CD4-positive, alpha-beta T cell treated with Interleukin-4 for 4 hours (primary cell): ENCODE results near the gene CPEB4.
A peak's percentile ranks its signal among the peaks of the same experiment; 100 is the strongest.

Experiments used
- DNase-seq: peaks from one replicate; pipeline ENCODE4 v3.0.0-alpha.2; 2020

CPEB4 gene

DNA sequence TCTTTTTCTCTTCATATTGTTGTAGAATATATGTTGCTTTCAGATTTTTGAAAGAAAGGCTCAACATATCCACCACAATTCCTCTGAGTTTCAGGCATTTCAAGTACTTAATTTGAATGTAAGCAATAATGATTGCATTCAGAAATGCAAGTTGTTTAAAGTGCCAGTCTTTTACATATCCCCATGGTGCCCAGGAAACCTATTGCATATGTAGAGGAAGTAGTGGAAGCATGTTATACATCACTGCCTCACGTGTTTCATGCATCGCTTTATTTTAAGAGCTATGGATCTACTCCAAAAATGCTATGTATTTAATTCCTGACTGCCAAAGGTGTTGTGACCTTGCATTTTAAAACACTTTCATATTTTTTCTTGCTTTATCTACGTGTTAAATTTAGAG lies 28.1 kb downstream of the CPEB4 start:
- DNase-seq, result no peak

DNA sequence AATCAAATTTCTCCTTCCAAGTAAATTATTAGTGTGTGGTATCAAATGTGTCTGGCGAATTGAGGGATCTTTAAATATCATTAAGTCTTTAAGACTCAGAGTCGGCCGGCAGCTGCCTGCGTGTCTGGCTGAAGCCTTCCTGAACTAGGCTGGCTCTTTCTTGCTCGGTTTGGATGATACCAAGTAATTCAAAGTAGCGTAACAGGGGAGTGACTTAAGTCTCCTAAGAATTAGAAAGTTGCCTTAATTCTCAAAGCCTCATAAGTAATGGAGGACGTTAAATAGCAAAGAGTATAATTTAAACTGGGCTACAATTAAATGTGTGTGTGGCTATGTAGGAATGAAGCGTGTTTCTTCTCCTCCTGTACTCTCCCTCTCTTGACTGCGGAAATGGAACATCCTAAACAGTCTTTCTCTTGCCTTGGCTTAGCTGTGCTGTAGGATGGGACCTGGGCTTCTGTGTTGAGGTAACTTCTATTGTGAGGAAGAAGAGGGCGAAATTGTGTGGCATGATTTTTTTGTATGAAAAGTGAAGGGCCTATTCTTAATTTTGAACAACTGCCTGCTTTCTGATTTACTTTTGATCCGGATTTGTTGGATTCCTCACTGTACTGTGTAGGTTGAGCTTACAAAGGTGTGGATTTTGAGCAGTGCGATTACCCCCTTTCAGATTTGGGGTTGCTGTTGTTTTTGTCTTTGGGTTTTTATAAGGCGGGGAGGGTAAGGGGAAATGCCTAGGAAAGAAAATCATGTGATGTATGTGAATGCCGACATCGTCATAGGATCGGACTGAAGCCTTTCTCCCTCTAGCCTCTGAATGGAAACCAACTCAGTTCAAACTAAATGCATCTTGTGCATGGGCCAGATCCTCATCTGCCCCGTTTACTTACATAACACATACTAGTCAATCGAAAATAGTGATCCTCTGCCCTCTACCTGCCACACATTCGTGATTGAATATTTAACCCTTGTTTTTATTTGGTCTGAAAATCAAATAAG lies 29.9 kb downstream of the CPEB4 start:
- DNase-seq, result peak; percentile 82

DNA sequence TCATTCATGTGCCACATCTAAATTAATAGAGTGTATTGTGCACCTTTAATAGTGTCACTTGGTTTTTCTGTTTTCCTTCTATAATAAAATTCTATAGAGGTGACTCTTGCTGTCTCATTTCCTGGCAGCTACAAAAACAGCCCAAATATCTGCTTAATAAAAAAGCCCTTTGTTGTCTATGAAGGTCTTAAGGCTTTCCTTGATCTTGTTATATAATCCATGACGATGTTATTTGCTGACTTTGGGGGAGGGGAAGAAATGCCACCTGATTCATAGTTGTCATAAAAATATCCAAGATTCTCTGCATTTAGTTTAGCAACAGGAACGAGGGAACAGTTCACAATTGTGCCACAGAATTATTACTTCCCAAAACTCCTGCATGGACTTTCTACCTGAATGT lies 31.3 kb downstream of the CPEB4 start:
- no peak for DNase-seq

DNA sequence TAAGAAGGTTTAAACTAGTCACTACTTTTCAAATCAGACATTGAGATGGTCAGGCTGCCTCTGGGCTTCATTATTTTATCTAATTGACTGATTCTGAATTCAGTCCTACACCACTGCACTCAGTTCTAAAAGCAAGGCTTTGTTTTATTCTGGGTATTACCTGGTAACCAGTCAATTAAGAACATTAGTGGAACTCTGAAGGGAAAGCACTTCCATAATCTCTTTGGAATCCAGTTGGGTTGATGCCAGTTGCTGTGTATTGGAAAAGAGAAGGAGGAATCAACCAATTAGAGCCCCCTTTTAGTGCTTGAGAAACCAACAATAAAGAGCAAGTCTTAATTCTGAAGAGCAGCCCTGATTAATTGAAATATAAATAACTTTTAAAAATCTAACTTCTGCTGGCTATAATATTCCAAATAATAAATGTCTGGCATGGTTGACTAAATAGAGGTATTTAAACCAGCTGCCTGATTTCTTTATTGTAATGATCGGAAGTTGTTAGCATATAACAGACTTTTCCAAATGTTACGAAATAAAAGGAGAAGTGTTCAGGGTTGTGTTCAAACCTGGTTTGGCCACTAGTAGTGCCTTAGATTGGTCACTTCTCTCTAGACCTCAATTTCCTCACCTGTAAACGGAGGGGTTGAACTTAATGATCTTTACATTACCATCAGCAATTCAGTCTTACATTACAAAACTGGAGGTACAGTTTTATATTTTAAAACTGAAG lies 32.0 kb downstream of the CPEB4 start:
- no peak for DNase-seq

DNA sequence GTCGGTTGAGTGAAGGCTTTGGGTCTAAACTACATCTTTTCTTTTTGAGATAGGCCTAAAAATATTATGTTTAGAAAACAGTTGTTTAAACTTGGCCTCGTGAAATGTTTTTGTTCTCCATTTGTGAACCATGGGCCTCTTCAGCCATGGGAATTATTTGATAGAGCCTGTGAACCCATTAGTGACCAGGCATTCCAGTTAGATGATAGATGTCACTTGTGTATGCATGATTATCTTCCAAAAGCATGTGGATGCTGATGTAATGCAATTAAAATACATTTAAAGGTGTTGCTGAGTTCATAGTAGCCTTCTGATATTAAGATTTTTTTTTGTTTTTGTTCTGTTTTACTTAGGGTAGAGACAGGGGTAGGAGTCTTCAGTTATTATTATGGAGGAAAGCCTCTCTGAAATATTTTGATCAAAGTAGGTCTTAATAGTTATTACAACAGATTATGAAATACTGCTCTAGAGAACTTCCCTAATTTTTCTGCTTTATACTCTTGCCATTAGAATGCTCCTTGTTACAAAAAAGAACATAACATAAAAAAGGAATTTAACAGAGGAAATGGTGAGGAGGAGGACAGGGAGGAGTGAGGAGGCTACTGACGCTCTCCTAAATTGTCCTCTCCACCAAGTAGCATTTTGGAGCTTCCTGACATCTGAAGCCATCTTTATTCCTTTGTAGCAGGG lies 32.9 kb downstream of the CPEB4 start:
- no peak for DNase-seq

DNA sequence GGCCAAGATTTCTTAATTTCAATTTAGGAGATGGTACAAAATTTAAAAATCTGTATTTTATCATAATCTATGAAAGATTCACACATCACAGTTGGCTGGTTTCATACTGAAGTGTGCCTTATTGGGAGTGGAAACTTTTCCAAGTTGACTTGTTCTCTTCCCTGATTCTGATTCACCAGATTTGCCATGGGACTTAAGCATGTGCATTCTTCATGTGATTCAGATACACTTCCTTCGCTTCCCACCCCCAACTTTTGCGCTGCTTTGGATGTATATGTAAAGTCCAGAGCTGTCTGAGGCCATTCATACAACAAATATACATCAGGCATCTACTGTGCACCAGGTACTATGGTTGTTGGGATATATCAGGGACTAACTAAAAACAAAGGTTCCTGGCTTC lies 34.4 kb downstream of the CPEB4 start:
- DNase-seq, result no peak

DNA sequence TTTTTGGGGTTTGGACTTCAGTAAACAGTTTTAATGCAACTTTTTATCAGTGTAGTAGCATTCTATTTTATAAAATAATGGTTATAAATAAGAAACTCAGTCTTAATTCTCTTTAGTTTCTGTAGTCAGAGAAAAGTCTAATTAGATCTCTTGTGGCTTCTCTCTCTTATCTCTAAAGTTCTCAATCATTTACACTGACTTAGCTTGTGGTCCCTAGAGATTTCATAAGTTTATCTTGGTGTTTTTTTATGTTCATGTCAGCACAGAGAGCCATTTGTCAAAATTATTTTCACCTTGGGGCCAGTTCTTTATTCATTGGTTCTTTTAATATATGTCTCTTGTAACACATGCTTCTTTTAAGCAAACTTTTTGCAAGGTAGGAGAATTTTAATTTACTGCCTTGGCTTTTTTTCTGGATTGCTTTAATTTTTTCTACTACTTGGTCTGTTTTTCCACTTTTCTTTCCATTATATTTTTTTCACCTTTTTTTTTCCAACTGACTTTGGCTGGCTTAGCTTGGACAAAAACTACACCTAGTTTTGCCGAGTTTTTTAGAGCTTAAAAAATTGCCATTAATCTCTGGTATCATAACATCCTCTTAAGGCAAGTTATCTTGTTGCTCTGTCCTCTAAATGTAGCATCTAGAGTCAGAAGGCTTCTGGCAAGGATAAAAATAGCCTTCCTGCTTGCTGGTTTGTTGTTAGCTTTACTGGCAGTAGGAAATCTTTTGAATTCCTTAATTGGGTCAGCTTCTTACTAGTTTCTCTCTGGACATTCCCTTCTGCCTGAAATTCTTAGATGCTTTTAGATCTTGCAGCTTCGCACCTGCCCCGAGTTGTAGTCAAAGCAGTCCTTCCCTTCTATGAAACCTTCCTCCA lies 35.3 kb downstream of the CPEB4 start:
- DNase-seq, result no peak

DNA sequence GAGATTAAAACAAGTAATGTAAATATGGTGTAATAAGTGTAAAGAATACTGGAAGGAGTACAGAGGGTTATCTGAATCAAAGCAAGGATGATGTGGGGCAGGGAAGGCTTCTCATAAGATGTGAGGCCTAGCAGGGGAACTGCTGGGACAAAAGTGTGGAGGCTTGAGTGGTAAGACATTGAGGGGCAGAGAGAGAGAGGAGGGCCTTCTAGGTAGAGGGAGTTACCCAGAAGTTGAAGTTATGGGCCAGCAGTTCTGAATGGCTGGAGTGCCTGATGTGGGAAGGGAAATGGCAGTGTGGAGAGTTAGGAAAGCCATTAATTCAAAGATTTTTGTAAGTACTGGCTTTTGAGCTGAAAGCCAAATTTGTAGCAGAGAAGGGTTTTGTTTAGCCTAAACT lies 36.8 kb downstream of the CPEB4 start:
- no peak for DNase-seq

DNA sequence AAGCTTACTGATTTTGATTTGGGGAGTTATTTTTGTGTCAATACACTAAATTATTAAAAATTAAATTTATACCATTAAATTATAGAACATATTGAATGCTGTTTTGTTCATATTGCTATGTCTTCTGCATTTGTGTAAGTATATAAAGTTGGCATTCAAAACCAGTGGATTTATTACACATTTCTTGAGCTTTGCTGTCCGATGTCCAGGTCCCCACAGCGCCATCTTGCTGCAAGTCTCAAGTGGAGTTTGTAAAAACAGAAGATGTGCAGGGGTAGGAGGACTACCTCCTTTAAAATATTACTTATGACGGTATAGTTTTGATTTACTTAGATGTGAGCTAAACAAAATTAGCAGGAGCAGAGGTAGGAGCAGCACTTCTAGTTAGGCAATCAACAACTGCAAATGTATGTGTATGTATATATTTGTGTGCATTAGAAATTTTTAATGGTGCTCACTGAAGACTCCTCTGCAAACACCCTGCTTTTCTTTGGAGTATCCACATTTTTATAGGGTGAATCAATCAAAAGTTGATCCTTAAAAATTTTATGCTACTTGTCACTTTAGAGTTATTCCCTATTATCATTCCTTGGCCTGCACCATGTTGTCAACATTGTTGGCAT lies 37.4 kb downstream of the CPEB4 start:
- peak; percentile 40 for DNase-seq

DNA sequence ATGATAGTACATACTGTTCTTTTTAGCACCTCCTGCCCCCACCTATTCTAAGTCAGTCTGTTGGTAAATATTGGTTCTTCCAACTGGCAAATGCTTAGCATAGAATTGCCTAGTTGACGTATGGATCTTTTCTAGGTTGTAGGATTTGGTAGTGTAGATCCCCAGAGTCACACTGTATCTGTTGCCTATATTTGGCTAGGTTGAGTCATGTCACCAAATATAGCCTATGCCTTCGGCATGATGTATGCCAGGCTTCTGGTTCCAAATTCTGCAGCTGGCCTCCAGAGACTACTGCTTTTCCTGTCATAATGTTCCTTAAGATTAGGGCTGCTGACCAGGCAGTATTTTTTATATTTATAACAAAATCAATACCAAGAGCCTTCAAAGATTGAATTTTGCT lies 38.2 kb downstream of the CPEB4 start:
- no peak for DNase-seq

DNA sequence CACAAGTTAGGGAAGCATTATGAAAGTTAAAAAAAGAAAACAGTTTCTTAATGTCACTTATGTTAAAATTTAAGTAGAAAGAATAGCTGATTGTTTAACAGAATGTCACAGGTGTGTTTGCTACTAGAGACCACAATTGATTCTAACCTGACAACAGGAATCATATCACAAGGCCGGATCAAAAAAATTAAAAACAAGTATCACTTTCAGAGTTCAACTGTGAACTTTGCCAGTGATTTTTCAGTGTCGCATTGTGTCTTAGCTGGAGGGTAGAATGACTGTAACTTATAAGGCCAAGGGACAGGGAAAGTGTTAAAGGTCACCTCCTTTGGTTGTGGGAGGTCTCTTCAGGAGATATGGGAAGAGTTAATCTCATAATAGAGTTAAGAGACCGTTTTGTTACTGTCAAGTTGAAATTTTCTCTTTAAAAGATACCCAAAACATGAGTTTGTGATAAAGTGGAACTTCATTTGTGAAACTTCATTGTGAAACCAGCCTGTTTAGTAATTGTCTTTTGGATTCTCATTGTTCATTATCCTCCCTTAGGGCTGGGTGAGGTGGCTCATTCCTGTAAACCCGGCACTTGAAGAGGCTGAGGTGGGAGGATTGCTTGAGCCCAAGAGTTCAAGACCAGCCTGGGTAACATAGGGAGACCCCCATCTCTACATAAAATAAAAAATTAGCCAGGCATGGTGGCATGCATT lies 40.9 kb downstream of the CPEB4 start:
- DNase-seq, result no peak

DNA sequence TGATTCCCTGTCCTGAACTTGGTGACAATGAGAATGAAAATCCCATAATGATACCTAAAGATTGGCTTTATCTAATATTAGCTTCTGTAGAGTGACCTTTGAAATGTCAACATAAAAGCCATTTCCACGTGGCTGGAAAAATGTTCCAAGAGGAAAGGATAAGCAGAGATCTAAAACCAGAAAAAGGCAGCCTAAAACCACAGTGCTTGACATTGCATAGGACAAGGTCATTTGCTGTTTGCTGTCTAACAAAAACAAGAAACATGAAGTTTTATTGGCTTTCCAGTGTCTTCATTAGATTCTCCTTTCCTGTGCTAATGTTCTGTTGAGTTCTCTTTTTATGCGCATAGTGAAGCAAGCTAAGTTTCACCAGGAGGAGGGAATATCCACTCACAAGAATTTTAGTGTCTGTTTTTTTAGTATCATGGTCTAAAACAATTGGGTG lies 44.6 kb downstream of the CPEB4 start:
- DNase-seq, result no peak

DNA sequence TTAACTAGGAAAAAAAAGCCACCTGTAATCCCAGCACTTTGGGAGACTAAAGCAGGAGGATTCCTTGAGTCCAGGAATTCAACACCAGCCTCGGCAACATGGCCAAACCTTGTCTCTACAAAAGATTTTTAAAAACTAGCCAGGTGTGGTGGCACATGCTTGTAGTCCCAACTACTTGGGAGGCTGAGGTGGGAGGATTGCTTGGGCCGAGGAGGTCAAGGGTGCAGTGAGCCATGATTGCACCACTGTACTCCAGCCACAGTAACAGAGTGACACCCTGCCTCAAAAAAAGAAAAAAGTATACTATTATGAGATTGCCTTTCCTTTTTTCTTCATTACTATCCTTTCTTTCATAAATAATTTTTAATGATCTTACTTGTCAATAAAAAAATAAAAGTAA lies 45.8 kb downstream of the CPEB4 start:
- DNase-seq, result no peak

DNA sequence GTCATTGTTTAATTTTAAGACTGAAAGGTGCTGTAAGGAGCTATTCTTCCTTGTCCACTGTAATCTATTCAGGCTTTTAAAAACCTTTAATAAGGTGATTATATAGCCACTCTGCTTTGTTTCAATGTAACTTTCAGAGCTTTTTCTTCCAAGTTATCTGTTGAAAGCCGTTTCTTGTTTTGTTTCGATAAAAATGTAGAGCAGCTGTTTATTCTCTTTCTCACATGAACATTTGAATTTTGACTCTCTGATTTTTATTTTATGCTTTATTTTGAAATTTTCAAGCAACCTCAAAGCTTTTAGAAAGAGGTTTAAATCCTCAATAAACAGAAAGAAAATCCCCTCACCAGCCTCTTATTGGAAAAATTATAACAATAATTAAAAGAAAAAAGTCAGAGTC lies 47.2 kb downstream of the CPEB4 start:
- no peak for DNase-seq

DNA sequence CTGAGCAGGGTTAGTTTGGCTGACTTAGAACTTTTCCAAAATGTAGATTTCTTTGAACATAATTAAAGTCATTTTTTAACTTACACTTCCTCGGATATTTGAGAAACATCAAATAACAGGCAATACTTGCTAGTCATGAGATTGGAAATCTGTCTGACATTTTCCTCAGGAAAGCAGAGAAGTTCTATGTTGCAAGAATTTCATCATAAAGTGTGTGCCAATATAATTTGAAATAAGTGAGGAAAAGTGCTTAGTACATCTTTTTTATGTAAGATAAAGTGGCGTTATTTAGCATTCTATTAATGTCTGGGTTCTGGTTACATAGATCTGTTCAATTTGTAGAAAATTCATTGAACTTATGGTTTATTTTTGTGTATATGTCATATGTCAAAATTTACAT lies 52.1 kb downstream of the CPEB4 start:
- DNase-seq, result no peak

DNA sequence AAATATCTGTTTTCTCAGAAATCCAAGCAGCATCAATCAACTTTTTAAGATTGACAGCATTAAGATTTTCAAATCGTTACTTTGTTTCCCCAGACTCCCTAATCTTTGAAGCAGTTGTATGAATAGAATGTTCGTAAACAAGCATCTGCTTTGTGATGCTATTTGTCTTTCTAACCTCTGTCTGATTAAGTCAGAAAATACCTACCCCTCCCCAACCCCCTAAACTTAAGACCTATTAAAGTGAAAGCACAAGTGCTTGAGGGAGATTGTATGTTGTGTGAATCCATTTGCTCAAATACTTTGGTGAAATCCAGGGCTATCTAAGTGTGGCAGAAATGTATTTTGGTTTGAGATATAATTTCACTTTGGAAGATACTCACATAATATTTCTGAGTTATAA lies 53.0 kb downstream of the CPEB4 start:
- DNase-seq, result no peak

DNA sequence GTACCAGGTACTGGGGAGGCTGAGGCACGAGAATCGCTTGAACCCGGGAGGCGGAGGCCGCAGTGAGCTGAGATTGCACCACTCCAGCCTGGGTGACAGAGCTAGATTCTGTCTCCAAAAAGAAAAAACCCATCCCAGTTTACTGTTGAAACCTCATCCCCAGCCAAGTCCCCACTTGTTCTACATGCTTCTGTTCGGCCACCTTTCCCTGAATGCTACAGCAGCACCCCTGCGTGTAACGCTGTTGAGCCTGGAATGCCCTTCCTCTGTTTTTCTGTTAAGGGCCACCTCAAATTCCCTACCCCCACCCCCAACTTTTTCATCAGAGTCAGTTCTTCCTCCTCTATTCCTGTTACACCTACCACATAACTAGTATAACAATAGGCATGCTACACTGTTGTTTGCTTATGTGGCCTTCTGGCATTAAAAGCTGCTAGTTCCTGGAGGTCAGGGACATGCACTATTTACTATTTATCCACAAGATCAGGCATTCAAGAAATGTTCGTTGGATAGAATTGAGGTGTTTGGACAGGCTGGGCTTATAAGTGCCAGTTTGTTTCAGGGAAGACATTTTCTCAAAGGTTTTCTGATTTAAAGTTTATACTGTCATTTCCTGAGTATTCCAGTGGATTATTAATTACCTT lies 53.7 kb downstream of the CPEB4 start:
- DNase-seq, result no peak

DNA sequence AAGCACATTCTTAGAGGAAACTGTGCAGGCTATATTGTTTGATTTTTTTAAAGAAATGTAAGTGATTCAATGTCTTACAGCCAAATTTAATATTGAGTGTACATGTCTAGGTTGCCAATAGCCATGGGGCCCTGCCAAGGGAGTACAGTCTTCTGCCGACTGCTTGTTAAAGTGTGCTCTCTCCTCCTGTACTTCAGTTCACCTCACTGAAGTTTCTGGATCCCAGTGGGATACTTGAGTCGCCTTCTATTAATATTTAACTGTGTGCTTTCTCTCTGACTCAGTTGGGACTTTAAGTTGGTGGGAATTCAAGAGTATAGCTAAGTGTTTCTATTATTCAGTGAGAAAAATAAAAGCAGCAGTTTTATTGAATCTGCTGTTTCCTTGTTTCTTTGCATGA lies 56.4 kb downstream of the CPEB4 start:
- DNase-seq, result no peak

DNA sequence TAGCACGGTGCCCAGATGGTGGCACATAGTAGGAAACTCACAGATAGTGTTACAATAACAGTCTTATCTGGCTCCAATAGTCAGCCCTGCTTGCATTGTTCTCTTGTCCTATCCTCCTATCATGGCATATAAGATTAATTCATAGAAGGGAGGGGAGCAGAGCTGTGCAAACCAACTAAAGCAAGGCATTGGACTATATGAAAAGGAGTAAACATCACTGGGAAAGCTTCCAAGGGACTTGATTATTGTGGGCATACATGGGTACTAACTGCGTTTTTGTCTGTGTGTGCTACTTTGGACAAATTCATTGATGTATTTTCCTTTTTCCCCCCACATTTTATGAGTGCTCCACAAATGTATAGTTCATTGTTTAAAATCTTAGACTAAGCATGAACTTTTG lies 57.0 kb downstream of the CPEB4 start:
- DNase-seq, result no peak

DNA sequence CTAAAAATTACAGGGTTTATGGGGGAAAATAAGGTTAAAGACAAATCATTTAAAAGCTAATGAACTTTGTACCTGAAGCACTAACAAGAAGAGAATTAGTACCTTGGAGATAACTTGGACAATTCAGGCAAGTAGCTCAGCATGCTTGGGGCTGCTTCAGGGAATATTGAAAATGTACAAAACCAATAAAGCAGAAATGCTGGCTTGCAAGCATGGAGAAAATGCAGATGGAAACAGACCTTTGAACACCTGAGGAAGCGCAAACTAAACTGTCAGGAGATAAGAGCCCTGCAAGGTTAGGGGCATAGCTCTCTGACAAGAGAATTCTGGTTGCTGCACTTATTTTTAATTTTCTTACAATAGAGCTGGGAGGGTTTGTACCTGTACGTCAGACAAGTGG lies 58.2 kb downstream of the CPEB4 start:
- DNase-seq, result no peak

DNA sequence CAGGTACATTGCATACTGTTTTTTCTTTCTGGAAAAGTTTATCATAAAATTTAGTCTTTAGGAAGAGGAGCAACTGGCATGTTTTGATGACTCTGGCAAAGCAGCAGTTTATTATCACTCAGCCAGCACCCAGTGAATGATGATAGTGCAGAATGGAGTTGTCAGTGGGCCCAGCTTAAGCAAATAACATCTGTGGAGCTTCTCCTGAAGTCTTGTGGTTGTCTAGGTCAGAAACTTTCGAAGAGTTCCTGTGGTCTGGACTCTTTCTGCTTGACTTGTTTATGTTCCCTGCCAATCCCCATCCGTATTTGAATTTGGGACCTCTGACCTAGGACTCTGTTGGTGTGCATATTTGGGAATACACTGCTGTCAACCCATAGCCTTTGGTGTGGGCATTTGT lies 62.7 kb downstream of the CPEB4 start:
- DNase-seq, result no peak
